Naive thymus-derived CD4-positive, alpha-beta T cell (primary cell): ENCODE data around the gene IFT122. TPM values are rescaled to one million over a fixed set of nuclear protein-coding genes. Genes with fewer than 3 reads are reported as not detected.
A peak's percentile ranks its signal among the peaks of the same experiment; 100 is the strongest.

Source experiments
- ATAC-seq: fragments of 150-1000 bp; cut with Tn5 transposase; 2 replicates; pipeline ENCODE4 v1.10.0; 2021; ENCODE audit warnings: mild to moderate bottlenecking, moderate library complexity
- CTCF ChIA-PET: fragments of 350-600 bp; sonication (Branson Sonifier 250); formaldehyde crosslinking; loops from one replicate; lab custom pipeline; 2021; ENCODE audit warnings: antibody characterized with exemption; lab: Charles Lee
- POLR2A ChIA-PET: fragments of 350-600 bp; sonication (Branson Sonifier 250); formaldehyde crosslinking; loops from one replicate; lab custom pipeline; 2021; ENCODE audit warnings: antibody characterized with exemption, inconsistent platforms; lab: Charles Lee
- DNase-seq, 9 donors: peaks; one replicate each; pipeline versions ENCODE4 v3.0.0 to v3.0.0-alpha.2; 2020 to 2022; ENCODE audit warnings: mixed read lengths in 1 of 9
- H3K27ac ChIP-seq: one replicate; pipeline ENCODE4 v1.7.0; 2013; ENCODE audit warnings: mild to moderate bottlenecking, low read depth, low read length, moderate library complexity
- H3K27me3 ChIP-seq, 2 donors: one replicate each; pipeline ENCODE4 v1.7.0; 2013; ENCODE audit warnings: low read length in 2 of 2, mild to moderate bottlenecking in 2 of 2, moderate library complexity in 2 of 2; ENCODE audit not compliant: control insufficient read depth in 2 of 2, insufficient read depth in 2 of 2
- H3K36me3 ChIP-seq, 3 experiments: 1 replicate in 2 of 3; 2 replicates in 1 of 3; pipeline ENCODE4 v1.7.0; 2013; ENCODE audit warnings: low read length in 3 of 3, mild to moderate bottlenecking in 3 of 3, moderate library complexity in 1 of 3; ENCODE audit not compliant: insufficient read depth in 3 of 3, control insufficient read depth in 2 of 3
- H3K4me1 ChIP-seq, 2 donors: one replicate each; pipeline ENCODE4 v1.7.0; 2013; ENCODE audit warnings: low read length in 2 of 2, mild to moderate bottlenecking in 2 of 2, moderate library complexity in 1 of 2; ENCODE audit not compliant: control insufficient read depth in 2 of 2, insufficient read depth in 2 of 2
- H3K4me3 ChIP-seq: 2 replicates; pipeline ENCODE4 v1.7.0; 2013; ENCODE audit warnings: mild to moderate bottlenecking, low read length
- H3K9me3 ChIP-seq, 3 experiments: 1 replicate in 2 of 3; 2 replicates in 1 of 3; pipeline ENCODE4 v1.7.0; 2013; ENCODE audit warnings: low read length in 3 of 3; ENCODE audit not compliant: control insufficient read depth in 2 of 3
- H3K27ac Mint-ChIP-seq, 9 donors: one replicate each; pipeline ENCODE4 v1.8.0; 2020 to 2022; ENCODE audit warnings: mixed read lengths in 9 of 9, mild to moderate bottlenecking in 8 of 9, moderate library complexity in 5 of 9, inconsistent platforms in 2 of 9
- H3K27me3 Mint-ChIP-seq, 5 donors: one replicate each; pipeline ENCODE4 v1.8.0; 2021 to 2022; ENCODE audit warnings: mixed read lengths in 5 of 5, mild to moderate bottlenecking in 1 of 5
- H3K36me3 Mint-ChIP-seq, 5 donors: one replicate each; pipeline ENCODE4 v1.8.0; 2020 to 2022; ENCODE audit warnings: mixed read lengths in 5 of 5, mild to moderate bottlenecking in 3 of 5, inconsistent platforms in 1 of 5
- H3K4me1 Mint-ChIP-seq, 7 donors: one replicate each; pipeline ENCODE4 v1.8.0; 2020 to 2022; ENCODE audit warnings: mixed read lengths in 7 of 7, mild to moderate bottlenecking in 3 of 7, inconsistent platforms in 1 of 7
- H3K4me3 Mint-ChIP-seq, 10 donors: one replicate each; pipeline ENCODE4 v1.8.0; 2020 to 2022; ENCODE audit warnings: mild to moderate bottlenecking in 10 of 10, mixed read lengths in 10 of 10, moderate library complexity in 6 of 10, inconsistent platforms in 2 of 10
- H3K9me3 Mint-ChIP-seq, 11 donors: one replicate each; pipeline ENCODE4 v1.8.0; 2020 to 2022; ENCODE audit warnings: mixed read lengths in 11 of 11, mild to moderate bottlenecking in 4 of 11, inconsistent platforms in 1 of 11, moderate library complexity in 1 of 11
- intact Hi-C, 2 donors: fragments of 100-400 bp; cut with micrococcal nuclease; formaldehyde crosslinking; loops; one replicate each; pipeline ENCODE4 v1.15.1; 2023
- polyA plus RNA-seq, 2 donors: library from polyadenylated mRNA; unstranded; fragments of 300-500 nt; fragmentation: Illumina TruSeq; gene quantifications; one replicate each; pipeline ENCODE4 v1.2.3, GENCODE V29; 2021
- total RNA-seq, 6 experiments: library from RNA in 5 of 6; stranded (reverse) in 5 of 6; gene quantifications; 1 replicate in 5 of 6; 2 replicates in 1 of 6; pipeline ENCODE4 v1.2.3 and lab custom pipeline; 2021 to 2026

The IFT122 gene
- total and polyA plus RNA-seq, 7 experiments from 2014 or later: 3.3 to 25.2 (median 17.7) TPM

DNA sequence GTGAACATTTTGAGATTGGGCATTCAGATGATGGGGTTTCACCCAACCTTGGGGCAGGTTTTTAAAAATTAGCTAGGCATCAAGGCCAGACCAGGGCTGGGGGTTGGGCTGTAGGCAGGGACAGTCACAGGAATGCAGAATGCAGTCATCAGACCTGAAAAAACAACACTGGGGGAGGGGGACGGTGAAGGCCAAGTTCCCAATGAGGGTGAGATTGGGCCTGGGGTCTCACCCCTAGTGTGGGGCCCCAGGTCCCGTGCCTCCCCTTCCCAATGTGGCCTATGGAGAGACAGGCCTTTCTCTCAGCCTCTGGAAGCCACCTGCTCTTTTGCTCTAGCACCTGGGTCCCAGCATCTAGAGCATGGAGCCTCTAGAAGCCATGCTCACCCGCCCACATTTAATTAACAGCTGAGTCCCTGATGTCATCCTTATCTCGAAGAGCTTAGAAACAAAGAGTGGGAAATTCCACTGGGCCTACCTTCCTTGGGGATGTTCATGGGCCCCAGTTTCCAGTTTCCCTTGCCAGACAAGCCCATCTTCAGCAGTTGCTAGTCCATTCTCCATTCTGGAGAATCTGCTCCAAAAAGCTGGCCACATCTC is 94.5 kb downstream of the IFT122 start:
- Histone ChIP-seq H3K27ac (no peak overlapping the region), H3K9me3 (no peaks in the 10 kb centered on the region), H3K4me3 (no peak overlapping the region), H3K27me3 (no peaks in the 10 kb centered on the region), H3K4me1 (no peaks in the 10 kb centered on the region), H3K36me3 (no peaks in the 10 kb centered on the region)
- CTCF ChIA-PET: interaction anchor here (2.0 kb wide), 1 partner anchor 44 kb away, joined by 4 read pairs; no protein-coding TSS in a partner anchor
- intact Hi-C loops: no loop called here
- H3K9me3 Mint-ChIP-seq: no peaks in the 10 kb centered on the region
- H3K36me3 Mint-ChIP-seq: no peaks in the 10 kb centered on the region
- DNase-seq (no peak), ATAC-seq (no peak)
- POLR2A ChIA-PET: no interaction called here
- peaks cover 0 to 17% (median 0%) of the 10 kb centered on the region in 5 donors for H3K27me3 Mint-ChIP-seq
- no peak overlapping the region for H3K4me3 Mint-ChIP-seq
- peak overlapping the region in 1 of 9 donors; percentile 59 for H3K27ac Mint-ChIP-seq
- peaks cover 0 to 3% (median 0%) of the 10 kb centered on the region in 7 donors for H3K4me1 Mint-ChIP-seq

DNA sequence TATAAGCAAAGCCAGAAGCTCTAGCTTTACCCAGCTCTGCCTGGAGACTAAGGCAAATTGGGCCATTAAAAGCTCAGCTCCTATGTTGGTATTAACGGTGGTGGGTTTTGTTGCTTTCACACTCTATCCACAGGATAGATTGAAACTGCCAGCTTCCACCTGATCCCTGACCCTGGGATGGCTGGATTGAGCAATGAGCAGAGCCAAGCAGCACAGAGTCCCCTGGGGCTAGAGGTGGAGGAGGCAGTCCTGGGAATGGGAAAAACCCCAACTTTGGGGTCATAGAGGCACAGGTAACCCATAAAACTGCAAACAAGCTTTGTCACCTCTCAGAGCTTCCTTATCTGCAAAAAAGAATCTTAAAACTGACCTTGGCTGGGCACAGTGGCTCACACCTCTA is 95.1 kb downstream of the IFT122 start:
- no peak for ATAC-seq
- peaks cover 0 to 3% (median 0%) of the 10 kb centered on the region in 7 donors for H3K4me1 Mint-ChIP-seq
- H3K4me3 ChIP-seq: no peak overlapping the region
- H3K27ac Mint-ChIP-seq: no peak overlapping the region
- H3K4me1 ChIP-seq: no peaks in the 10 kb centered on the region
- no peaks in the 10 kb centered on the region for H3K36me3 Mint-ChIP-seq
- H3K27ac ChIP-seq: no peak overlapping the region
- peaks cover 0 to 17% (median 0%) of the 10 kb centered on the region in 5 donors for H3K27me3 Mint-ChIP-seq
- intact Hi-C loops: no loop called here
- H3K4me3 Mint-ChIP-seq: no peak overlapping the region
- no peak for DNase-seq
- H3K9me3 Mint-ChIP-seq: no peaks in the 10 kb centered on the region
- ChIA-PET POLR2A (no interaction called here), CTCF (interaction anchor here (2.0 kb wide), 1 partner anchor 45 kb away, joined by 4 read pairs; no protein-coding TSS in a partner anchor)
- H3K27me3 ChIP-seq: no peaks in the 10 kb centered on the region
- no peaks in the 10 kb centered on the region for H3K9me3 ChIP-seq
- no peaks in the 10 kb centered on the region for H3K36me3 ChIP-seq

DNA sequence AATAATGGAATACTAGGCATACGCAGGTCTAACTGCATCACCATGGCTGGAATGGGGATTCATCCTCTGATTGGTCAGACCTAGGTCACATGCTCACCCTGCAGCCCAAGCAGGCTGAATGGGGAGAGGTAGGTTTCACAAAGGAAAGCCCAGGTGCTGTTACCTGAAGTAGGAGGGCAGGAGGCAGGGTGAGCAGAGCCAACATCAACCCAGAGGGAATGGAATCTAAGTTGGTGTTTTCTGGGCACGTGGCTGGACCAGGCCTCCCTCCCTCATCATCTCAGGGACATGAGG is 96.3 kb downstream of the IFT122 start:
- H3K27ac ChIP-seq: no peak overlapping the region
- CTCF ChIA-PET: interaction anchor here (2.0 kb wide), 1 partner anchor 46 kb away, joined by 4 read pairs; no protein-coding TSS in a partner anchor
- H3K36me3 ChIP-seq: no peaks in the 10 kb centered on the region
- intact Hi-C loops: no loop called here
- H3K27me3 ChIP-seq: no peaks in the 10 kb centered on the region
- POLR2A ChIA-PET: no interaction called here
- Mint-ChIP-seq H3K27me3 (peaks cover 0 to 19% (median 0%) of the 10 kb centered on the region in 5 donors), H3K36me3 (no peaks in the 10 kb centered on the region), H3K4me1 (peaks cover 0 to 3% (median 0%) of the 10 kb centered on the region in 7 donors), H3K4me3 (no peak overlapping the region), H3K27ac (no peak overlapping the region), H3K9me3 (no peaks in the 10 kb centered on the region)
- H3K4me3 ChIP-seq: no peak overlapping the region
- ATAC-seq (no peak), DNase-seq (no peak)
- no peaks in the 10 kb centered on the region for H3K4me1 ChIP-seq
- H3K9me3 ChIP-seq: no peaks in the 10 kb centered on the region

DNA sequence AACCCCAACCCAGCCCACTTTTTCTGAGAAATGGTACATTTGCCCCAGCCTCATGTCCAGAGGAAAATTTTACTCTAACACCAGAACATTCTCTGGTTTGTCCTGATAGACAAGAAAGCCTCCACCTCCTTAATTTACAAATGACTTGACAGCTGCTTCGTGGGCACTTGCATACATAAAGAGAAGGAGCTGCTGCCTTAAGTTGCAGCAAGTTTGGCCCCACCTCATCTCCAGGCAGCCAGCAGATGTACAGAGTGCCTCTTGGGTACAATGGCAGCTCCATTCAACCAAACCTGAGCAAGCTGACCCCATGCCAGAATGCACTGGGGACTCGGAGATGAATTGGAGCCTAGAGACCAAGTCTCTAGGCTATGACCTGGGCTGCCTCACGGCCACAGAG is 96.8 kb downstream of the IFT122 start:
- no peak overlapping the region for H3K27ac Mint-ChIP-seq

DNA sequence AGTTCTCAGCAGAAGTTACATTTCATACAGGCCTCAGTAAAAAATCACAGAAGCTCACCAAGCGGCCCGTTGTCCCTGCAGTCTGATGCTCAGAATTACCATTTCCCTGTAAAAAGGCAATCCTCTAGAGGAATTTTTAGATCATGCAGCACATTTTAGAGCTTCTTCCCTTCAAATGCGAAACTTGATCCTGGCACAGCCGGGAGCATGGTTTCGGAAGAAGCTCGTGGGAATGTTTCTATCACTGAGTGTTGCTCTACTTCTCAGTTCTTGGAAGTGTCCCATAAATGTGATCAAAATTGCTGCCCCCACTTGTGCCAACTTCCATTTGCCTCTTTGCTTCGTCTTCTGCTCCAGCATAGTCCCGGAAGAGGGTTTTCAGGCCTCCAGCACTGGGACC is 99.2 kb downstream of the IFT122 start:
- ChIA-PET CTCF (no interaction called here), POLR2A (no interaction called here)
- Histone ChIP-seq H3K9me3 (no peaks in the 10 kb centered on the region), H3K27me3 (no peaks in the 10 kb centered on the region), H3K4me3 (no peak overlapping the region), H3K36me3 (no peaks in the 10 kb centered on the region), H3K4me1 (no peaks in the 10 kb centered on the region), H3K27ac (no peak overlapping the region)
- Mint-ChIP-seq H3K27ac (no peak overlapping the region), H3K27me3 (peaks cover 0 to 20% (median 0%) of the 10 kb centered on the region in 5 donors), H3K4me1 (peaks cover 0 to 5% (median 0%) of the 10 kb centered on the region in 7 donors), H3K36me3 (no peaks in the 10 kb centered on the region), H3K4me3 (no peak overlapping the region), H3K9me3 (no peaks in the 10 kb centered on the region)
- no peak for DNase-seq
- no peak for ATAC-seq
- intact Hi-C loops: no loop called here

More for the DNA sequence above, 96.8 kb downstream of the IFT122 start:
- Mint-ChIP-seq H3K27me3 (peaks cover 0 to 20% (median 0%) of the 10 kb centered on the region in 5 donors), H3K36me3 (no peaks in the 10 kb centered on the region), H3K4me3 (no peak overlapping the region), H3K4me1 (peaks cover 0 to 3% (median 0%) of the 10 kb centered on the region in 7 donors), H3K9me3 (no peaks in the 10 kb centered on the region)
- no peaks in the 10 kb centered on the region for H3K9me3 ChIP-seq
- no peak overlapping the region for H3K27ac ChIP-seq
- H3K36me3 ChIP-seq: no peaks in the 10 kb centered on the region
- H3K4me3 ChIP-seq: no peak overlapping the region
- ChIA-PET POLR2A (no interaction called here), CTCF (interaction anchor here (2.0 kb wide), 1 partner anchor 46 kb away, joined by 4 read pairs; no protein-coding TSS in a partner anchor)
- H3K27me3 ChIP-seq: no peaks in the 10 kb centered on the region
- H3K4me1 ChIP-seq: no peaks in the 10 kb centered on the region
- intact Hi-C loops: no loop called here
- ATAC-seq (no peak), DNase-seq (no peak)

DNA sequence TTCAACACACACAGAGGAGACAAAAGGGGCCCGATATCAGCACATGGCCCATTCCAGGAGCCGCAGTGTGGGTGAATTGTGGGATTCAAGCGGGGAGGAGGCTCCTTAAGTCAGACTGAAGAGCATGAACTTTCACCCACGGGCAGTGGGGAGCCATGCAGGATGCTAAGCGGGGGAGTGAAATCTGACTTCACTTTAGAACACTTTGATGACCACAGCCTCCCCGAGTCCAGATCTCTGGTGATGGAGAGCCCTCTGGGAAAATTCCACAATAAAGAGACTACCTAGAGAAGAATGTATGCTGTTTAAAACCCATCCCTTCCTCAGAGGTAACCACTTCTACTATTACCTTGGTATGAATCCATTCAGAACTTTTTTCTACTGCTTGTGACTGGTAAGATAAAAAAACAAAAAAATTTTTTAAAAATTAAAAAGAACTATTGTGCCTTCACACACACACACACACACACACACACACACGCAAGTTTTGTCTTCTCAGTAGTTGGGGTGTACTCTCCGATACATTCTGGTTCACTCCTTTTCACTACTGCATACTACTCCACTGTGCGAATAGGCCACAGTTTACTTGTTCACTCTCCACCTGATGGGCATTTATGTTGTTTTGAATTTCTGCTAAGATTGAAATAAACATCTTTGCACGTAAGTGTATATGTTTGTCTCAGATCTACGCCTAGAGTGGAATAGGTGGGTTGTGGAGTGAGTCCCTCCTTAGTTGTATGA is 100.9 kb downstream of the IFT122 start:
- intact Hi-C loops: no loop called here
- no peaks in the 10 kb centered on the region for H3K27me3 ChIP-seq
- ChIA-PET POLR2A (no interaction called here), CTCF (no interaction called here)
- Mint-ChIP-seq H3K27me3 (peaks cover 0 to 20% (median 0%) of the 10 kb centered on the region in 5 donors), H3K27ac (no peak overlapping the region), H3K4me1 (peaks cover 0 to 5% (median 0%) of the 10 kb centered on the region in 7 donors), H3K4me3 (no peak overlapping the region), H3K9me3 (no peaks in the 10 kb centered on the region), H3K36me3 (no peaks in the 10 kb centered on the region)
- no peaks in the 10 kb centered on the region for H3K36me3 ChIP-seq
- no peak overlapping the region for H3K27ac ChIP-seq
- no peak overlapping the region for H3K4me3 ChIP-seq
- no peaks in the 10 kb centered on the region for H3K9me3 ChIP-seq
- ATAC-seq (no peak), DNase-seq (no peak)
- no peaks in the 10 kb centered on the region for H3K4me1 ChIP-seq
